ENCODE results near the gene SOX30. TPM values are rescaled to one million over a fixed set of nuclear protein-coding genes. Genes with fewer than 3 reads are reported as not detected.

The SOX30 gene
- total RNA-seq, 2 experiments from 2014 or later, result not detected

- Mint-ChIP-seq H3K4me1 (ENCODE audit: low read depth) (peaks cover 23% of the 10 kb centered on the region), H3K9me3 (no peaks in the 10 kb centered on the region), H3K36me3 (ENCODE audit: low read depth) (peaks cover 3% of the 10 kb centered on the region), H3K27me3 (peaks cover 12% of the 10 kb centered on the region), H3K4me3 (no peak overlapping the region), H3K27ac (no peak overlapping the region)
- peaks cover 12 to 14% of the 10 kb centered on the region in 2 experiments for H3K27me3 ChIP-seq (ENCODE audit: control insufficient read depth in 1 of 2, insufficient read depth in 2 of 2, low read length in 2 of 2)
- no peak for DNase-seq
- ATAC-seq (ENCODE audit: poor library complexity), result no peak
- peaks cover 0 to 5% of the 10 kb centered on the region in 2 experiments for H3K9me3 ChIP-seq (ENCODE audit: control insufficient read depth in 1 of 2, insufficient read depth in 1 of 2, low read length in 2 of 2)
- H3K27ac ChIP-seq (ENCODE audit: low read depth in 1 of 2, low read length in 2 of 2), result no peak overlapping the region
- peaks cover 16% of the 10 kb centered on the region for H3K4me1 ChIP-seq (ENCODE audit: insufficient read depth, low read length)
- ChIA-PET POLR2A (interaction anchor here (1.6 kb wide), 1 partner anchor 75 kb away, joined by 6 read pairs; the partner anchor contains the start of gene LSM11), CTCF (interaction anchor here (1.3 to 1.7 kb wide), 2 partner anchors 17 to 75 kb away, joined by 3 to 10 read pairs; partner anchors contain the start of gene LSM11)
- TF ChIP-seq, protein P1, sequence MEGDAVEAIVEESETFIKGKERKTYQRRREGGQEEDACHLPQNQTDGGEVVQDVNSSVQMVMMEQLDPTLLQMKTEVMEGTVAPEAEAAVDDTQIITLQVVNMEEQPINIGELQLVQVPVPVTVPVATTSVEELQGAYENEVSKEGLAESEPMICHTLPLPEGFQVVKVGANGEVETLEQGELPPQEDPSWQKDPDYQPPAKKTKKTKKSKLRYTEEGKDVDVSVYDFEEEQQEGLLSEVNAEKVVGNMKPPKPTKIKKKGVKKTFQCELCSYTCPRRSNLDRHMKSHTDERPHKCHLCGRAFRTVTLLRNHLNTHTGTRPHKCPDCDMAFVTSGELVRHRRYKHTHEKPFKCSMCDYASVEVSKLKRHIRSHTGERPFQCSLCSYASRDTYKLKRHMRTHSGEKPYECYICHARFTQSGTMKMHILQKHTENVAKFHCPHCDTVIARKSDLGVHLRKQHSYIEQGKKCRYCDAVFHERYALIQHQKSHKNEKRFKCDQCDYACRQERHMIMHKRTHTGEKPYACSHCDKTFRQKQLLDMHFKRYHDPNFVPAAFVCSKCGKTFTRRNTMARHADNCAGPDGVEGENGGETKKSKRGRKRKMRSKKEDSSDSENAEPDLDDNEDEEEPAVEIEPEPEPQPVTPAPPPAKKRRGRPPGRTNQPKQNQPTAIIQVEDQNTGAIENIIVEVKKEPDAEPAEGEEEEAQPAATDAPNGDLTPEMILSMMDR (IDR thresholded peaks at IDR 0.05), result no peak
- H3K36me3 ChIP-seq (ENCODE audit: insufficient read depth, low read length), result no peaks in the 10 kb centered on the region
- H3K4me3 ChIP-seq (ENCODE audit: low read length), result no peak overlapping the region
- intact Hi-C loops (cut with DNase I, micrococcal nuclease), result no loop called here
Measured at GRCh38 chr5:157668356-157668755, 16.1 kb upstream of the SOX30 start.

DNA sequence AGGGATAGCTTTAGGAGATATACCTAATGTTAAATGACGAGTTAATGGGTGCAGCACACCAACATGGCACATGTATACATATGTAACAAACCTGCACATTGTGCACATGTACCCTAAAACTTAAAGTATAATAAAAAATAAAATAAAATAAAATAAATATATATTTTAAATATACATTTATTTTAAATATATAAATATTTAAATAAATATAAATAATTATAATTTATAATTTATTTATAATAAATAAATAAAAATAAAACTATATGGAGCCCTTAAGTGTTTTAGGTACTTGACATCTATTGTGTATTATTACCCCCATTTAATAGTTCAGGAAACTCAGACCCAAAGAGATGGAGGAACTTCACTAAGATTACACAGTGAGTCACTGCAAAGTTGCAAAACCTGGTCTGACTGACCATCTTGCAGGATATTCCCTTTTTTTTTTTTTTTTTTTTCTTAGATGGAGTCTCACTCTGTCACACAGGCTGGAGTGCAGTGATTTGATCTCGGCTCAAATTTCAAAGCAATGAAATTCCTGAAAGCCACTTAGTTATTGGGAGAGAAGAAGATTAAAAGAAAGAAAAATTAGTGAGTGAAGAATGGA, 13.3 kb upstream of the SOX30 start:
- CTCF ChIA-PET, result no interaction called here
- H3K27ac Mint-ChIP-seq, result no peak overlapping the region

GRCh38 chr5:157659868-157660660, 7.8 kb upstream of the SOX30 start:
- Histone ChIP-seq H3K36me3 (ENCODE audit: insufficient read depth, low read length) (no peaks in the 10 kb centered on the region), H3K27me3 (ENCODE audit: control insufficient read depth in 1 of 2, insufficient read depth in 2 of 2, low read length in 2 of 2) (no peaks in the 10 kb centered on the region), H3K9me3 (ENCODE audit: control insufficient read depth in 1 of 2, insufficient read depth in 1 of 2, low read length in 2 of 2) (peaks cover 0 to 16% of the 10 kb centered on the region in 2 experiments), H3K4me3 (ENCODE audit: low read length) (no peak overlapping the region), H3K27ac (ENCODE audit: low read depth in 1 of 2, low read length in 2 of 2) (no peak overlapping the region), H3K4me1 (ENCODE audit: insufficient read depth, low read length) (no peaks in the 10 kb centered on the region)
- ChIA-PET CTCF (no interaction called here), POLR2A (no interaction called here)
- no peaks in the 10 kb centered on the region for H3K27me3 Mint-ChIP-seq
- ATAC-seq (ENCODE audit: poor library complexity) (no peak), DNase-seq (no peak)
- no peak overlapping the region for H3K4me3 Mint-ChIP-seq
- H3K9me3 Mint-ChIP-seq, result peaks cover 7% of the 10 kb centered on the region
- TF ChIP-seq, protein P1 (IDR thresholded peaks at IDR 0.05), result no peak
- H3K27ac Mint-ChIP-seq, result no peak overlapping the region
- no peaks in the 10 kb centered on the region for H3K4me1 Mint-ChIP-seq (ENCODE audit: low read depth)
- intact Hi-C loops (cut with DNase I, micrococcal nuclease), result no loop called here
- H3K36me3 Mint-ChIP-seq (ENCODE audit: low read depth), result peaks cover 59% of the 10 kb centered on the region

More for the DNA sequence above, 13.3 kb upstream of the SOX30 start:
- H3K9me3 ChIP-seq (ENCODE audit: control insufficient read depth in 1 of 2, insufficient read depth in 1 of 2, low read length in 2 of 2), result peaks cover 0 to 4% of the 10 kb centered on the region in 2 experiments
- peaks cover 3% of the 10 kb centered on the region for H3K4me1 ChIP-seq (ENCODE audit: insufficient read depth, low read length)
- POLR2A ChIA-PET, result no interaction called here
- Mint-ChIP-seq H3K9me3 (no peaks in the 10 kb centered on the region), H3K36me3 (ENCODE audit: low read depth) (peaks cover 20% of the 10 kb centered on the region), H3K4me3 (no peak overlapping the region), H3K27me3 (peaks cover 2% of the 10 kb centered on the region), H3K4me1 (ENCODE audit: low read depth) (peaks cover 8% of the 10 kb centered on the region)
- H3K27ac ChIP-seq (ENCODE audit: low read depth in 1 of 2, low read length in 2 of 2), result no peak overlapping the region
- DNase-seq (peak in 2 of 14 experiments; percentile 50 to 60), ATAC-seq (ENCODE audit: poor library complexity) (no peak)
- intact Hi-C loops (cut with DNase I, micrococcal nuclease), result no loop called here
- H3K27me3 ChIP-seq (ENCODE audit: control insufficient read depth in 1 of 2, insufficient read depth in 2 of 2, low read length in 2 of 2), result peaks cover 0 to 2% of the 10 kb centered on the region in 2 experiments
- no peaks in the 10 kb centered on the region for H3K36me3 ChIP-seq (ENCODE audit: insufficient read depth, low read length)
- TF ChIP-seq, protein P1 (IDR thresholded peaks at IDR 0.05), result no peak
- no peak overlapping the region for H3K4me3 ChIP-seq (ENCODE audit: low read length)

Measured in CD4-positive, alpha-beta T cell (primary cell).